ENCODE data around the gene SPHK1. TPM values are rescaled to one million over a fixed set of nuclear protein-coding genes. Genes with fewer than 3 reads are reported as not detected.

The SPHK1 gene
- total RNA-seq, 4 donors from 2014 or later = 9.7 to 35.6 (median 18.3) TPM

DNA sequence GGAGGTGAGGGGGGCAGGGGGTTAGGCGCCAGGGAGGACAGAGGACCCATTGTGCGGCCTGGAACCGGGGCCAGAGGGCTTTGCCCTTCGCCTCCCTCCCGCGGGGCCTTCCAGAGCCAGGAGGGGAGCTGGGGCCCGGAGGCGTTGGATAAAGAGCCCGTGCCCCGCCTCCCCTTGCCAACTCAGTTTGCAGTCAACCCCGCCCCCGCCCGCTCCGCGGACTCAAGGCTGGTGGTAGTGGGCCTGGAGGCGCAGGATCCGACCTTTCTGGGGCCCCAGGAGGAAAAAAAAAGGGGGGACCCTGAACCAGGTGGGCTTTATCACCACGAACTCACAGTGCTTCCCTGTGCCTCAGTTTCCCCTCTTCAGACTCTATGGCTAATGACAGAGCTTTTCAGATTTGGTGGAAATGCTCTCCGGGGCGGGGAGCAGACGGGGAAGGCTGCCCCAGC lies 2.0 kb upstream of the SPHK1 start:
- DNase-seq (ENCODE audit: low spot score in 2 of 2) = no peak
- 28 to 29% methylated on average over 20 to 21 of the region's 21 CpGs for WGBS, 2 donors
- no peak for TF ChIP-seq POLR2A (IDR thresholded peaks at IDR 0.05)
- TF ChIP-seq, protein P1, sequence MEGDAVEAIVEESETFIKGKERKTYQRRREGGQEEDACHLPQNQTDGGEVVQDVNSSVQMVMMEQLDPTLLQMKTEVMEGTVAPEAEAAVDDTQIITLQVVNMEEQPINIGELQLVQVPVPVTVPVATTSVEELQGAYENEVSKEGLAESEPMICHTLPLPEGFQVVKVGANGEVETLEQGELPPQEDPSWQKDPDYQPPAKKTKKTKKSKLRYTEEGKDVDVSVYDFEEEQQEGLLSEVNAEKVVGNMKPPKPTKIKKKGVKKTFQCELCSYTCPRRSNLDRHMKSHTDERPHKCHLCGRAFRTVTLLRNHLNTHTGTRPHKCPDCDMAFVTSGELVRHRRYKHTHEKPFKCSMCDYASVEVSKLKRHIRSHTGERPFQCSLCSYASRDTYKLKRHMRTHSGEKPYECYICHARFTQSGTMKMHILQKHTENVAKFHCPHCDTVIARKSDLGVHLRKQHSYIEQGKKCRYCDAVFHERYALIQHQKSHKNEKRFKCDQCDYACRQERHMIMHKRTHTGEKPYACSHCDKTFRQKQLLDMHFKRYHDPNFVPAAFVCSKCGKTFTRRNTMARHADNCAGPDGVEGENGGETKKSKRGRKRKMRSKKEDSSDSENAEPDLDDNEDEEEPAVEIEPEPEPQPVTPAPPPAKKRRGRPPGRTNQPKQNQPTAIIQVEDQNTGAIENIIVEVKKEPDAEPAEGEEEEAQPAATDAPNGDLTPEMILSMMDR (IDR thresholded peaks at IDR 0.05) = no peak
- peak overlapping the region; percentile 36 for H3K4me3 ChIP-seq (ENCODE audit: low read depth, poor library complexity, severe bottlenecking)
- intact Hi-C loops (cut with DNase I; ENCODE audit: low total_unique reads) = no loop called here

- intact Hi-C loops (cut with DNase I; ENCODE audit: low total_unique reads) = no loop called here
Observed at GRCh38 chr17:76382803-76383545, 1.4 kb upstream of the SPHK1 start.

DNA sequence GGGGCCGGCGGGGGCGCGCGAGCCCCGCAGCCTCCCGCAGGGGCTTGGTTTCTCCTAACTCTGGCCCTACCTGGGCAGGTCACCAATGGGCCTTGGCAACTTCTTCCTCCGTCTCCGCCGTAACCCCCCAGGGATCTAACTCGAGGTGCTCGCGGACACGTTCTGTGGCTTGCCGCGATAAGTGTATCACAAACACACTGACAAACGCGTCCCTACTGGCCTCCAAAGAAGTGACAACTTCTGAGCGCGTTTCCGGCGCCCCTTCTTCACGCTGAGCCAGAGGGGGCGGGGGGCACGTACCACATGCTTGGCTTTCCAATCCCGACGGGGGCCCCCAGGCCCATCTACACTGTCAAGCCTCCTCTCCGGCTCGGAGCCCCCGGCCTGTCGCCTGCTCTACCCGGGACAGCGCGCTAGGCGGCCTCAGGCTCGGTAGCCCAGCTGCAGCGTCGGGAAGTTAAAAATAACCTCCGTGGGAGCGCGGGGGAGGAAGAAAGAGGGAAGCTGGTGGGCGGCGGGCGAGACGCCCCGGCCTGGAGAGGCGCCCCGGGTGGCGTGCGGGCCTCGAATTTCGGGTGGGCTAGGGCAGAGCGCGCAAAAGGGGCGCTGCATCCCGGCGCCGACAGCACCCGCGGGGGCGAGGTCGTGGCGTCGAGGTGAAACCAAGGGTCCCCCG lies 725 bp upstream of the SPHK1 start:
- no peak for TF ChIP-seq POLR2A (IDR thresholded peaks at IDR 0.05)
- TF ChIP-seq, protein P1 (IDR thresholded peaks at IDR 0.05) = peak in 1 of 3 donors; percentile 8
- H3K4me3 ChIP-seq (ENCODE audit: low read depth, poor library complexity, severe bottlenecking) = peak overlapping the region; percentile 36
- intact Hi-C loops (cut with DNase I; ENCODE audit: low total_unique reads) = no loop called here
- DNase-seq (ENCODE audit: low spot score in 2 of 2) = peak in 1 of 2 donors; percentile 89
- WGBS, 2 donors = 0% methylated on average over 53 of the region's 65 CpGs

More at GRCh38 chr17:76382803-76383545, 1.4 kb upstream of the SPHK1 start:
- H3K4me3 ChIP-seq (ENCODE audit: low read depth, poor library complexity, severe bottlenecking) = peak overlapping the region; percentile 36
- WGBS, 2 donors = 1 to 3% methylated on average over 27 to 31 of the region's 80 CpGs
- no peak for TF ChIP-seq POLR2A (IDR thresholded peaks at IDR 0.05)
- TF ChIP-seq, protein P1 (IDR thresholded peaks at IDR 0.05) = peak in 1 of 3 donors; percentile 6
- peak; percentile 47 to 93 for DNase-seq (ENCODE audit: low spot score in 2 of 2)

DNA sequence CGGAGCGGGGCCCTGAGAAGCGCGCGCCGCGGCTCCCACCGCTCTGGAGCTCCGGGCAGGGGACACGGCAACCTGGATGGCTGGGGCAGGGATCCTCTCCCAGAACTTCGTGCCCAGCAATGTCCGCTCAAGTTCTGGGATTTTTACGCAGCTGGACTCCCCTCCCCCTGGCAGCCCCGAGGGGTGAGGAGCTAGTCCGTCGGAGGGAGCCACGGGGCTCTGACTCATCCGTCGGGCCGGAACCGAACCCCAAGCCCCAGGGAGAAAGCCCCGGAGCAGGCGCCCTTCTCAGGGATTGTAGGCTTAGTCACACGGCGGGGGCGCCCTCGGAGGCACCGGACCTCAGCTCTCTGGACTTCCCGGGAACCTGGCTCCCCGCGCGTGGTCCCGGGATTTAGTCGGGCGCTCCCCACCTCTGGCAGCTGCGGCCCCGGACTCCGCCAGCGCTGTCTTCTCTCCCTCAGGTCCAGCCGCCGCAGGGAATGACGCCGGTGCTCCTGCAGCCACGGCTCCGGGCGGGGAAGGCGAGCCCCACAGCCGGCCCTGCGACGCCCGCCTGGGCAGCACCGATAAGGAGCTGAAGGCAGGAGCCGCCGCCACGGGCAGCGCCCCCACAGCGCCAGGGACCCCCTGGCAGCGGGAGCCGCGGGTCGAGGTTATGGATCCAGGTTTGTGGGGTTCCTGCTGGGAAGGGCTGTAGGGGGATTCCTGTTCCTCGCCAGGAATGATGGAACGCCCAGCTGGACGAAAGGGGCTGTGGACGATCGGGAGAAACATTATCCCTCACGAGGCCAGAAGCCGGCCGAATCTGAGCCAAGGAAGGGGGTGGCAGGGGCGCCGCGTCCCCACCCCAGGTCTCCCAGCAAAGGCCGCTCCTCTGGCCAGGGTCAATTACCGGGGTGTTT lies 830 bp downstream of the SPHK1 start:
- peak overlapping the region; percentile 24 for H3K4me3 ChIP-seq (ENCODE audit: low read depth, poor library complexity, severe bottlenecking)
- 1% methylated on average over 47 to 58 of the region's 74 CpGs for WGBS, 2 donors
- DNase-seq (ENCODE audit: low spot score in 2 of 2) = peak in 1 of 2 donors; percentile 93
- TF ChIP-seq POLR2A (IDR thresholded peaks at IDR 0.05) = no peak
- TF ChIP-seq, protein P1 (IDR thresholded peaks at IDR 0.05) = no peak
- intact Hi-C loops (cut with DNase I; ENCODE audit: low total_unique reads) = no loop called here

DNA sequence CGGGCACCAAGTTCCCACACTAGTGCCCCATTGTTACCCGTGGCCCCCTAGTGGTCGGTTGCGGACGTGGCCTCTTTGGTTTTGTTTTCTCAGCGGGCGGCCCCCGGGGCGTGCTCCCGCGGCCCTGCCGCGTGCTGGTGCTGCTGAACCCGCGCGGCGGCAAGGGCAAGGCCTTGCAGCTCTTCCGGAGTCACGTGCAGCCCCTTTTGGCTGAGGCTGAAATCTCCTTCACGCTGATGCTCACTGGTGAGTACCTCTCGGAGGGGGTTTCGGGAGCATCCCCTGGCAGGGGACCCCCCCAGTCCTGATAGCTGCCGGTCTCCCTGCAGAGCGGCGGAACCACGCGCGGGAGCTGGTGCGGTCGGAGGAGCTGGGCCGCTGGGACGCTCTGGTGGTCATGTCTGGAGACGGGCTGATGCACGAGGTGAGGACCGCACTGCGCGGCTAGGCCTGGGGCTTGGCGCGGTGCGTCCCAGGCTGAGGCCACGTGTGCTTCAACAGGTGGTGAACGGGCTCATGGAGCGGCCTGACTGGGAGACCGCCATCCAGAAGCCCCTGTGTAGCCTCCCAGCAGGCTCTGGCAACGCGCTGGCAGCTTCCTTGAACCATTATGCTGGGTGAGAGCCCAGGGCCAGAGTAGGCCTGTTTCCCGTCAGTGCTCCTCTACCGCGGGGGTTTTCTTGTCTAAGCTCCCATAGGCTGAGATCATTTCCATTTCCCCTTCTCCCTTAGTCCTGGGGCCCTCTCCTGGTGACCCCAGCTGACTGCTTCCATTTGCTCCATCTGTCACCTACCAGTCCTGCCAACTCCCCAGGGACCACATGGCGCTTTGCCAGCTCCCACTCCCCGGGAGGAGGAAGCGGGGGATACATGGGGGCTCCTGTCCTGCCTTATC lies 1.7 kb downstream of the SPHK1 start:
- no peak overlapping the region for H3K4me3 ChIP-seq (ENCODE audit: low read depth, poor library complexity, severe bottlenecking)
- intact Hi-C loops (cut with DNase I; ENCODE audit: low total_unique reads) = no loop called here
- WGBS, 2 donors = 14 to 35% methylated on average over 30 to 42 of the region's 52 CpGs
- TF ChIP-seq POLR2A (IDR thresholded peaks at IDR 0.05) = no peak
- TF ChIP-seq, protein P1 (IDR thresholded peaks at IDR 0.05) = peak in 1 of 3 donors; percentile 72
- DNase-seq (ENCODE audit: low spot score in 2 of 2) = peak; percentile 61 to 95

Data from lower leg skin (tissue), 4 donors.